Globus pallidus (tissue), 1 donor: ENCODE measurements around the gene RBM4.

Source experiments
- DNase-seq: peaks from one replicate; pipeline ENCODE4 v3.0.0-alpha.2; 2015; ENCODE audit warnings: low spot score

Gene RBM4

DNA sequence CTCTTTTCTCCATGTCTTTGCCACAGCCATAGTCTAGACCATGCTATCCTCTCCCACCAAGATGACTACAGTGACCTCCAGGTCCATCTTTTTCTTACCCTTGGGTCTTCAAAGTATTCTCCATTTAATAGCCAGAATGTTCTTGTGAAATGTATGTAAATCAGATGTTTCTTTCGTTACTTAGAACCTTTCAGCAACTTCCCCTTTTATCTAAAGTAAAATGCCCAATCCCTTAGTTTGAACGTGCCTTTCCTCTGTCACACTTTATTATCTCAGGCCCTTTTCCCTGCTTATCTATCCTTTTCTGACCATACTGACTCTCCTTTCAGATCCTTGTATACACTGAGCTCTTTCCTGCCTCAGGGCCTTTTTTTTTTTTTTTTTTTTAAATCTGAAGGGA is 21.3 kb downstream of the RBM4 start:
- DNase-seq, result no peak

DNA sequence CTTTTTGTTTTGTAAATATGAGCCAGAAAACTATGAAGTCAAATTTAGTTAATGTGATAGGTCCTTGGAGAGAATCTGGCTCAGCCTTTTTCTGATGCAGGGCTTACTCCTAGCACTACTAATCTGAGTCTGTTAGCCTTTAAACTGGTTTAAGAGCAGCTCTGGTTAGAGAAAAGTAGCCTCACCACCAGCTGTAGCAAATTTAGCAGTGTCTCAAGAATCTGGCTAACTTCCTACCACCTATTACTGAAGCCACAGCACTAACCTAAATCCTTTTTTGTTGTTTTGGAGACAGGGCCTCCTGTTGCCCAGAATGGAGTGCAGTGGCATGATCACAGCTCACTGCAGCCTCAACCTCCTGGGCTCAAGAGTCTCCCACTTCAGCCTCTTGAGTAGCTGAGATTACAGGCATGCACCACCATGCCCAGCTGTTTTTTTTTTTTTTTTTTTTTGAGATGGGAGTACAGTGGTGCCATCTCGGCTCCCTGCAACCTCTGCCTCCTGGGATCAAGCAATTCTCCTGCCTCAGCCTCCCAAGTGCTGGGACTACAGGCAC is 25.3 kb downstream of the RBM4 start:
- DNase-seq, result no peak

DNA sequence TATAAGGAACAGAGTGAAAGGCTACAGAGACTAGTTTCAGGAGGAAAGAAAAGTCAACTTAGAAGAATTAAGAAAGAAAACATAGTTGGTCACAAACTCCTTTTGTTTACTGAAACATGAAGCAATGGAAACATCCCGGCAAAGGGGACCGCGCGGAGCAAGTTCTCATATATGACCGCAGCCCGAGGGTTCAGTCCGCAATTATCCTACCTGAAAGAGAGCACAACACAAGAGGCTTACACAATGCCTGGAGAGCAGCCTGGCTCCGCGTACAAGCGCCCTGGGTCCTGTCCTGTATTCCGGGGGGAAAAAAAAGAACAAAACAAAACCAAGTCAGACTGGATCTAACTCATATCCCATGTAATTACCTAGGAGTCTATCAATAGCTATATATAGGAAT is 26.9 kb downstream of the RBM4 start:
- no peak for DNase-seq

DNA sequence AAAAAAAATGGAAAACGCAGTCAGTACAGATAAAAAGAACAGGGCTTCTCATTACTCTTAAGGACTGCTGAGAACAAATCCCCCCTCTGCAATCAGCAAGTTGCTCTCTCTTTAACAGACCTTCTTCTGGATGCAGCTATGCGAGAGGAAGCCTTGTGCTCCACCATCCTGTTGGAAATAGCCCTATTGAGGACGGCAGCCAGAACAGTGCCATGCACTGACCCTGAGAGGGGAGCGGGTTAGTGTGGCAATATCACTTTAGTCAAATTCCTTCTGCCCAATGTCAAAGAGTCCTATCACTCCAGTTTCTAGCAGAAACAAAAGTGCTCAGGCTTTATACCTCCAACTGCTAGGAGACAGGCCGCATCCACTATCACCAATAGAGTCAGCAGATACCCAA is 32.3 kb downstream of the RBM4 start:
- no peak for DNase-seq

DNA sequence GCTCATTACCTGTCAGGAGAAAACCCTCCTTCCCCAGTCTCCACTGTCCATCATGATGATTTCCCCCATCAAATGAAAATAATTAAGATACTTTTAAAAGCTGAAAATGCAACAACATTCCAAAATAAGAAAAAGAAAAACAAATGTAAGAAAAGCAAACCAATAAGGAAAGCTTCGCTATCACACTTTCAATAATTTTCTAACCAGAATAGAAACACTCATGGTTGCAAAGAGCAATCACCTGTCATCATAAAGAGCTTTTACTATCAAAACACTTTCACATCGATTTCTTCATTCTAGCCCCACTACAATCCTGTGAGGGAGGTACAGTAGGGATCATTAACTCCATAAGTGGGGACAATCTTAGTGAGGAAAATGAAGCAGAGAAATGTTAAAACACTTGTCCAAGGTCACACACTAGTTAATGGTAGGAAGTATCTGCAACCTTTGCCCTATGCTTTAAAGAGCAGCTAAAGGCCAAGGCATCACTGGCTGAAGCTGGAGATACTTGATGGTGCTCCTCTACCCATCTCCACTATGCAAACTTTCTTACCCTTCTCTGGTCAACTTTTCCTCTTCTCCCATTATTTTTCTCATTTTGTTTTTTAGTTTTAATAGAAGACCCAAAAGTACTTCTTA is 36.6 kb downstream of the RBM4 start:
- no peak for DNase-seq

DNA sequence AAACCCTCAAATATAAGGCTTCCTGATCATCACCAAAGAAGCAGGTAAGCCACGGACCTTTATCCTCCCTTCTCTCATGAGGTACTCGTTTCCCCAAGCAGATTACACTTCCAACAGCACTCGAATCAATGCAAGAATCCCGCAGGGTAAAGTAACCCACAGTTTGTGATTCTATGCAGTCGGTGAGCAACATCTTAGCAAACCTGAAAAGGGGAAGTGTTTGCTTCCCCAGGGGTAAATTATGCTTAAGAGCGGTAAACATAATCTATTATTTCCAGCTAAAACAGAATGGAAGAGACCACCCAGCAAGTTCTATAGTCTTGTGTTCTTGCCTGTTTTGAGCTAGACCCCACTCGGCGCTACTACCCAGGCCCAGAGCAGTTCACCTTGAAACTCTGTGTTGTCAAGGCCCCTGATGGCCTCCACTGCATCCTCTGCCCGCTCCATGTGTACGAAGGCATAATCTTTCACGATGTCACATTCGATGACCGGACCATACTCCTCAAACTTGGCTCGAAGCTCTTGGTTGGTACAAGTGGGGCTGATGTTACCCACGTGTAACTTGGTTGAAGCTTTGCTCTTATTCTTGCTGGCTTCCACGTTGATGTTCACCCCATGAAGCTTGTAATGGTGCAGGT is 37.9 kb downstream of the RBM4 start:
- DNase-seq, result no peak

DNA sequence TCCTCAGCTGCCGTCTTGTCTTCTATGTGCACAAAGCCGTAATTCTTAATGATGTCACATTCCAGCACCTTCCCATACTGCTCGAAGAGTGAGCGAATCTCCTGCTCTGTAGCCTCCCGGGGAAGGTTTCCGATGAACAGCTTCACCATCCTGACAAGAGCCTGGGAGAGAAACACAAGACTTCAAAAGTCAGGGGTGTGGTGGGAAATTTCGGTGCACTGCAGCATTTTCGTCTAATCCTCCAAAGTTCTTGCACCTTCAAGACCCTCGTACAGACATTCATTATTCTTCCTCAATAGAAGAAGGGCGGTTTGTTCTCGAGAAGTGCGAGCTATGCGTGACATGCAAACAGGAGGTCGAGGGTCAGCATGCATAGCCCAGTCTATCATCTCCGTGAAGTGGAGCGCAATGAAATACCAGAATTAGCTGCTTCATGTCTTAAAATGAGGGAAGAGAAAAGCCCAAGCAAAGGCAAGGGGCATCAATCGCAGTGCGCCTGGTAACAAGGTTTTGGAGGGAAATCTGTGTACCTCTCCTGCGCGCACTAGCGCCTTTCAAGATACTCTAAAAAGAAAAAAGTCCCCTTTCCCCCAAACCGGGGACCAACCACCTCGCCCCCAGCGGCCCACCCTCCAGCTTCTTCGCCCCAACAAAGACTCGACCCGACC is 38.6 kb downstream of the RBM4 start:
- no peak for DNase-seq

DNA sequence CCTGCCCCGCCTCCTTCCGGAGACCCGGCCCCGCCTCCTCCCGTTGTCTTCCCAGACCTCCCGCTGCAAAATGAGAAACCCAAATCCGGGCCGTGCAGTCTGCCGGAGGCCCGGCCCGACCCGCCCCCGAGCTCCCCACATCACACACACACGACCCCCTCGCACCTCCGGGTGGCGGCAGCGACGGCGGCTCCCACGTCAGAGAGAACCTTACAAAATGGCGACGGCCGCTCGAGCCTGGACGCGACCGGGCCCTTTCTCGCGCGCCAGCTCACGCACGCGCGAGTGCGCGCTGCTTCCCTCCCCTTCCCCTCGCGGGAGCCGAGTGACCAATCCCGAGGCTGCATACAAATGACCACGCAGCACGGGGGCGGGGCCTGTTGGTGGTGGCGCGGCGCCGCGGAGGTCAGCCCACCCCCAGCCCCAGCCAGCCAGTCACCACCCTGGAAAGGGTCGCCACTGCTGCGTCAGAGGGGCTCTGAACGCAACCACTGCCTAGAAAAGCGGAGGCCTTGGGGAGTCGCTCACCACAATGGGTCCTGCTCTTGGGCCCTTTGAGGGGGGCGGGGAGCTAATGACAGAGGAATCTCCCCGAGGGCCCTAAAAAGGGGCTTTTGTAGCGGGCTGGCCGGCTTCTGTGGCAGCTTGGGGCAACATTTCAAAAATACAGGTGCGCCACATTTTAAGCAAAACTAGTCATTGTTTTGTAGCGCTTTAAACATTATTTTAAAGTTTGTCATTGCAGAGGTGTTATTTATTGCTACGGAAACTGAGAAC is 39.3 kb downstream of the RBM4 start, which contains the start of gene RBM4B:
Gene RBM4B, minus strand, starts transcription at position 289 of the 777 bp plus-strand sequence. CDS start 808 bp downstream, outside the sequence.
- peak; percentile 94 for DNase-seq

DNA sequence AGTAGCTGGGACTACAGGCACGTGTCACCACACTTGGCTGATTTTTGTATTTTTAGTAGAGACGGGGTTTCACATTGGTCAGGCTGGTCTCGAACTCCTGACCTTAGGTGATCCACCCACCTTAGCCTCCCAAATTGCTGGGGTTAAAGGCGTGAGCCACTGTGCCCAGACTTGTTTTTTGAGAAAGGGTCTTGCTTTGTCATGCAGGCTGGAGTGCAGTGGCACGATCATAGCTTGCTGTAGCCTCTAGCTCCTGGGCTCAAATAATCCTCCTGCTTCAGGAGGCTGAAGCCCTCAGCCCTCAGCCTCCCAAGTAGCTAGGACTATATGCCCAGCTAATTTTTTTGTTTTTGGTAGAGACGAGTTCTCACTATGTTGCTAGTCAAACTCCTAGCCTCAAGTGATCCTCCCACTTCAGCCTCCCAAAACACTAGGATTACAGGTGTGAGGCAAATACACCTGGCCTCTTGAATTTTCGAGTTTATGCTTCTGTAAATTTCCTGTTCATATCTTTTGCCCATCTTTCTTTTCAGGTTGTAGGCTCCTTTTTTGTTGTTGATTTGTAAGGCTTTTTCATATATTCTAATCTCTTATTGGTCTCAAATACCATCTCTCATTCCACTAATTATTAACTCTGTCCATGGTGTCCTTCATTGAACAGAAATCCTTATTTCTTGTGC is 42.6 kb downstream of the RBM4 start:
- DNase-seq, result no peak

DNA sequence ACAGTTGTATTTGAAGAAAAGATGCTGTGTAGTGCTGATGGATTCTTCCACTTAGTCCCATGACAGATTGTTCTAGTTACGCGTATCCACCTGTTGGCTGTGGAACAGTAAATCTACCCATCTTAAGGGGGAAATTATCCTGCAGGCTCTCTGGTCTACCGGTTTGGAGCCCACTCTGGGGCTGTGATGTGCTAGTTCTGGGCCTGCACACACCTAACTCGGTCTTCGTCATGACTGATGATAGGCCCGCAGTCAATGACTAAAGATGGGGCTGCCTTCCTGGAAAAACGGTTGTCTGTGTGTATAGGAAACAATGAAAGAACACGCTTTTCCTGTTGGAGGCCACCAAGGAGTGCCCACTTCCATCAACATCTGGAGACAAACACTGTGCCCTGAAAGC is 45.4 kb downstream of the RBM4 start:
- DNase-seq, result no peak

DNA sequence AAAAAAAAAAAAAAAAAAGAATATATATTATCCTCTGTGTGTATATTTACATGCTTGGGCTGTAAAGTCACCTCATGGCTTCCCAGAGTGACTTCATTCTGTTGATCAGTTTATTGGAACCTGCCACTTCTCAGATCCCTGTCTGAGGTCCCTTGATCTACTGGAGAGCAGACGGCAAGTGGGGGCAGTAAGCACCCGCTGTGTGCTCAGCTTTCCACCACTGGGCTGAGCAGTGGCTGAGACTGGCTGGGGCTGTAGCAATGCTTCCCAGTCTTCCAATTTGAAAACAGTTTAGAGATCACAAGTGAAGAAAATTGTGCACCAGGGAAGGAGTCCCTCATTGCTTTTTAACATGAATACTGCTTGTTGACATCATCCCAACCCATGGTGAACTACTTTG is 46.1 kb downstream of the RBM4 start:
- DNase-seq, result no peak

DNA sequence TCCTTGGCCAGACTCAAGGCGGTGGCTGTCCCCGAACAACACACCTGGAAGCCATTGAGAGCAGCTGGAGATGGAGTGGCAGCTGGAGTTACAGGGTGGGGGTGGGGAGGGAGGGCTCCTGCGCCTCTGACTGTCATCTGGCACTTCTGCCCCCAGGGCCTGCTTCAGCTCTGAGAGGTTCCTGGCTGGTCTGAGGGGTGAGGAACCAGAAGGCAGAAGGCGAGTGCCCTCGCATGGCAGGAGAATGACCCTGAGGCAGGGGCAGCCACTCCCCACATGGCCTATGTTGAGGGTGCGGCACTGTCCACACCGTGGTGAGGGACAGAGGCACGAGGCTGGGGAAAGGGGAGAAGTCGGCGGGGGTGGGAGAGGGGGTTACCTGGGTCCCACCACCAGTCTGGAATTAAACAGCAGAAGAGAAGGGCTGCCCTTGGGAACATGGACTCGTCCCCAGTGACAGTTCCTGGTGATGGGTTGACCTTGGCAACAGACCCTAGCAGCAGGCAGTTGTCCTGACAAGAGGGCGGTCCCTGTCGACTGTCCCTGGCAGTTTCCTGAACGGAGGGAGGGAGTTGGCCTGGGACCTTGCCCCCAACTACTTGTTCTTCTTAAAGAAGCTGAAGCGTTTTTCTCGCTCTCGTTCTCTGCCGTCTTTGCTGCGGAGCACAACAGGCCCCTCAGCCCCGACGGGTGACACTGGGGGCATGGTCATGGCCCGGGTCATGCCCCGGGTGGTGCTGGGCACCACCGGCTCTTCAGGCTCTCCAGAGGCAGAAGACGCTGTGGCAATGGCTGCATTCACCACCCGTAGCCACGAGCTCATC is 47.0 kb downstream of the RBM4 start:
- no peak for DNase-seq

DNA sequence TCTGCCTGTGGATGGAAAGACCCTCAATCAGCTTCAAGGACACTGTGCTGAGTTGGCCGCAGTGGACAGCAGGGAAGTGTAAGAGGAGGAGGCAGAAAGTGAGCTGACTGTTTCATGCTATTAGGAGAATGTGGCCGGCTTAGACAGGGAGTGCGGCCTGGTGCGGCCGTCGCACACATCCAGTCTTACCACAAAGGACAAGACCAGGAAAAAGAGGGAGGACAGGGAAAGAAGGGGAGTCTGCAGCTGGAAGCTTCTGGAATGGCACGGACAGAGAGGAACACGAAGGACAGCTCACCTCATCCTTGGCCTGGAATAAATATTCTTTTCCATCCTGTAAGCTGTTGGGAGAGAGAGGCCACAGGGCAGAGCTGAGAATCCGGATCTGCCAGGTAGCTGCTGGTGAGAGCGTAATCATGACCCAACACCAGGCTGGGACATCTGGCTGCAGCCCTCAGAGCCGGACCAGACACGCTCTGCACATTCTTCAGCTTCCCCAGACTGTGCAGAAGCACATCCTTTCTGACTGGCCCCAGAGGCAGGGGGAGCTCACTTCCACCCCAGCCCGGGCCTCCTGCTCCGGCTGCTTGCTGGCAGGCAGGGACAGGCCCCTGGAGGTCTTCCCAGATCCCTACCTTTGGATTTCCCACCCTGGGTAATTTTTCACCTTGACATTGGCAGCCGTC is 47.7 kb downstream of the RBM4 start:
- DNase-seq, result no peak

DNA sequence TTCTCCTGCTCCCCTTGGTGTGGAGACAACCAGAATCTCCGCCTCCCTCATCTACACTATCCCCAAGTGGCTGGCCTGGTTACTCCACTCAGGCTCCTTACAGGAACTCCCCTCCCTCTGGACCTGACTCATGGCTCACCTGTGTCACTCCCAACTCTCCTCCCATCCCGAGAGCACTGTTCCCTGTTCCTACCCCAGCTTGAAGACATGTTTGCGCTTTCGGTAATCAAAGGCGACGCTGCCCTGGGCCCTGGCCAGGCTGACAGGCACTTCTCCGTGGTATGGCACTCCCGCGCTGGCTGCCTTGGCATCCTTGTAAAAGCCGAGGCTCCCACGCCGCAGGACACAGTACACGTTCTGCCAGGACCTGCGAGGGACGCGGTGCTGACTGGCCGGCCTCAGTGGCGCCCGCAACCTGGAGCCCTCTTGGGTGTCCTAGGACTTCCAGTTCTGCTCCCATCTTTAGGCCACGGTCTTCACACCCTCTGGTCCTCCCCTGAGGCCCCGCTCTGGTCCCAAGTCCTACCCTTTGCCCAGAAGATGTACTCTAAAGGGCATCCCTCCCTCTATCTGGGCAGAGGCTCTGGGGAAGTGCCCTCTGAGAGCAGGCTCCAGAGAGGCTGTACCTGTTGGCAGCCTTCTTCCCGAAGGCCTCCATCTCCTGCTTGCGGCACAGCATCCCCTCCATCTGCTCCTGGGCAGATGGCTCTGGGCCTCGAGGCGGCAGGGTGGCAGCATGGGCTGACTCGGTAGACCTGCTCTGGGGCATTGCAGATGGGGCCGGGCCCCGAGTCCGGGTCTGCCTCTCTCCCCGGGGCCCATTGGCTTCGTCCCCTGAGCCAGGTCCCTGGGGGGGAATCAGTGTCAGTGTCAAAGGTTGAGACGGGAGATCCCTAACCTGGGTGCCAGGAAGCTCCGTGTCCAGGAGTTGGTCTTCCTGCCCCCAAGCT is 48.6 kb downstream of the RBM4 start:
- no peak for DNase-seq

DNA sequence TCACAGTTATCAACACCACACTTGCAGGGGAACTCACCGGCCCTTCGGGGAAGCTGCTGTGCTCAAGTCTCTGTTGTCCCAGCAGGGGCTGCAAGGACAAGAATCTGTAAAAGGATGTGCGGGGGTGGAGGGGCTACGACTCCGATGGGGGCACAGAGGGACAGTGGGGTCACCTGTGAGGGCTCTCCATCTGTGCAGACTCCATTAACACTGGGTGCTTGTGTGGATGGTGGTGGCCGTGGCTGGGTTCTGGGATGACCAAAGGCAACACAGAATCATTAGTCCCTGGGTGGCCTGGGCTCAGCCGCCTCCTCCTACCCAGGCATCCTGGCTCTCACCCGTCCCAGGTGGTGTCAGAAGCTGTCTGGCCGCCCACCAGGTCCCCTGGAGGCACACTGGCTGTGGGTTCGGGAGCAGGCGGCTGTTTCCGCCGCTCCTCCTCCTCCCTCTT is 49.4 kb downstream of the RBM4 start:
- no peak for DNase-seq

DNA sequence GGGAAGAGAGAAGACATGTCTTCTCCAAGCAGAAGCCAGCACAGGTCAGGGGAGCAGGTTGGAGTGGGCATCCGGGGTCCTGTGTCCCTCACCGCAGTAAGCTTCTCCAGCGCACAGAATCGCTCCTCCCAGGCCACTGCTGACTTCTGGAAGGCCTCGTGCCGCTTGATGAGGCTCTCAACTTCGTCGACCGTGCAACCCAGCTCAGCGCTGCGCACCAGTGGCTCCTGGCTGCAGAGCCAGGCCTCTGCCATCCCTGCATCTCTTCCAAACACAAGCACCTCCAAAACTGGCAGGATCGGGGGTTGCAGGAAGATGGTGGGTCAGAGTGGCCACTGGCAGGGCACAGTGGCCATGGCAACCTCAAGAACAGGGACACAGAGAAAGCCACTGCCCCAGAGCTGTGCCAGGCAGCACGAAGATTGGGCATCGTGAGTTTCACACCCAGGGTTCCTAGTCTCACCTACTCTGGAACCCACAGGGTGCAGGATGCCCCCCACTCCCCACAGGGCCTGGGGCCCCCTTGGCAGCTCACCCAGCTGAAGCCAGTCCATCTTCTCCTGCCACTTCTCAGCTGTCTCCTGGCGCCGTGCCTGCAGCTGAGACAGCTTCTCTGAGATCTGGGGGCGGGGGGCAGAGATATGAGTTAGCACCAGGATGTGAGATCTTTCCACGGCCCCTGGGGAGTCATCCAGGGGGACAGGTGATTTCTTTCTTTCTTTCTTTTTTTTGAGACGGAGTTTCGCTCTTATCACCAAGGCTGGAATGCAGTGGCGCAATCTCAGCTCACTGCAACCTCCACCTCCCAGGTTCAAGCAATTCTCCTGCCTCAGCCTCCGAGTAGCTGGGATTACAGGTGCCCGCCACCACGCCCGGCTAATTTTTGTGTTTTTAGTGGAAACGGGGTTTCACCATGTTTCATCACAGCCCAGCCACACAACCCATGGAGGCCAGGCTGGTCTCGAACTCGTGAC is 50.3 kb downstream of the RBM4 start:
- DNase-seq, result no peak

DNA sequence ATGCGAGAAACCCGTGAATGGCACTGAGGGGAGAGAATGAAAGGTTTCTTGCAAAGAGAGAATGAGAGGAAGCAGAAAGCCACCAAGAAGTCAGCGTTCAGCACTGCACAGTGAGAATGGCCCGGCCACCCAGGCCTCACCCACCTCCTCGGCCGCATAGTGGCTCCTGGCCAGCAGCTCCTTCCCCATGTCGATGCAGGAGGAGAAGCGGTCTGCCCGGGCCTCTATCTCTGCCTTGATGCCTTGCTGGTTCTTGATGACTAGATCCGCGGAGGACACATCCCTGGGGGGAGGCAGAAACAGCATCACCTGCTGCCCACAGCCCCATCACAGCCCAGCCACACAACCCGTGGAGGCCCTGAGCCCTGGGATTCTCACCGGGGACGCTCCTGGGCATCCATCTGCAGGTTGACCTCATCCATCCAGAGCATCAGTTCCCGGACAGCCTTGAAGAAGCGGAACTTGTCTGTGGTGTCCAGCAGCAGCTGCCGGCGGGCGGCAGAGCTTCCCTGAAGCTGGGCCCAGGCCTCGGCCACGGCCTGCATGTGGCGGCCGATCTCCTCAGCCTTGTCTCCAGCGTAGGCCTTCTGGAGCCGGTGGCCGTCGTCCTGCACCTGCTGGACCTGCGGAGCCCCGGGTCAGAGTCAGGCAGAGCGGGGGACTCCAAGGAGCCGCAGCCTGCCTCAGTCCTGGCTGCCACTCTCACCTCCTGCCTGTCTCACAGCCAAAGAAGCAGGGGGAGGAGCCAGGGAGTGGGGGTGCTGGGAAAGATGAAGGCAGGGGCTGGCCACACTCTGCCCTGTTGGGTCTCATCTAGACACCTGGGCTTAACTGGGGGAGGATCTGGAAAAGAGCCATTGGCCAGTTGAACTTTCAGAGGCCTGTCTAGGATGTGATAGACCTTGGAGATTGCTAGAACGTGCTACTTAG is 51.4 kb downstream of the RBM4 start:
- DNase-seq, result no peak
